DND-41 (cell line): ENCODE data around the gene GLTPD2.

Experiments used
- ATAC-seq: fragments of 200-7000 bp; cut with Tn5 transposase; 3 replicates; pipeline ENCODE4 v1.9.1; 2021; ENCODE audit warnings: low read depth; ENCODE audit not compliant: insufficient read depth
- DNase-seq: peaks from one replicate; pipeline ENCODE4 v3.0.0-alpha.2; 2020
- H2AFZ ChIP-seq: 2 replicates; pipeline ENCODE4 v1.6.0; 2012; ENCODE audit warnings: low read depth, low read length
- H3K27ac ChIP-seq: 2 replicates; pipeline ENCODE4 v1.5.1; 2012; ENCODE audit warnings: low read length, inconsistent platforms
- H3K27me3 ChIP-seq: fragments of 200-600 bp; sonication (generic); 2 replicates; pipeline ENCODE4 v1.6.0; 2012; ENCODE audit warnings: low read length, mild to moderate bottlenecking, inconsistent platforms; ENCODE audit not compliant: insufficient read depth, poor library complexity
- H3K36me3 ChIP-seq: 2 replicates; pipeline ENCODE4 v1.5.1; 2012; ENCODE audit warnings: low read length, inconsistent platforms; ENCODE audit not compliant: insufficient read depth
- H3K4me1 ChIP-seq: 2 replicates; pipeline ENCODE4 v1.5.1; 2012; ENCODE audit warnings: mild to moderate bottlenecking, low read length; ENCODE audit not compliant: insufficient read depth
- H3K4me2 ChIP-seq: 2 replicates; pipeline ENCODE4 v1.6.0; 2012; ENCODE audit warnings: mild to moderate bottlenecking, moderate library complexity, low read length, inconsistent platforms; ENCODE audit not compliant: insufficient read depth
- H3K4me3 ChIP-seq, 2 experiments: fragments of 200-600 bp in 1 of 2; shearing (Covaris generic) in 1 of 2; 2 replicates each; pipeline ENCODE4 v1.5.1; 2012 to 2016; ENCODE audit warnings: inconsistent platforms in 2 of 2, low read length in 2 of 2, mild to moderate bottlenecking in 2 of 2, low read depth in 1 of 2, moderate library complexity in 1 of 2
- H3K79me2 ChIP-seq: 2 replicates; pipeline ENCODE4 v1.6.0; 2012; ENCODE audit warnings: low read length, inconsistent platforms; ENCODE audit not compliant: insufficient read depth
- H3K9ac ChIP-seq: 2 replicates; pipeline ENCODE4 v1.6.0; 2012; ENCODE audit warnings: low read depth, mild to moderate bottlenecking, inconsistent platforms, low read length, moderate library complexity
- H3K9me3 ChIP-seq: 2 replicates; pipeline ENCODE4 v1.5.1; 2012; ENCODE audit warnings: low read length, moderate library complexity, mild to moderate bottlenecking, inconsistent platforms; ENCODE audit not compliant: insufficient read depth, severe bottlenecking
- H4K20me1 ChIP-seq: 2 replicates; pipeline ENCODE4 v1.6.0; 2012; ENCODE audit warnings: low read length; ENCODE audit not compliant: insufficient read depth
- EZH2 ChIP-seq: IDR thresholded peaks from 3 replicates; pipeline ENCODE4 v1.6.1; 2012; ENCODE audit warnings: borderline replicate concordance, low read depth, mild to moderate bottlenecking, moderate library complexity, low read length, inconsistent platforms; ENCODE audit not compliant: severe bottlenecking
- TF ChIP-seq, protein P1 (sequence below): IDR thresholded peaks from 2 replicates; pipeline ENCODE4 v1.5.1; 2012; ENCODE audit warnings: borderline replicate concordance, low read length, moderate library complexity, mild to moderate bottlenecking; ENCODE audit not compliant: poor library complexity, severe bottlenecking; ENCODE audit errors: extremely low read depth

GLTPD2 gene

DNA sequence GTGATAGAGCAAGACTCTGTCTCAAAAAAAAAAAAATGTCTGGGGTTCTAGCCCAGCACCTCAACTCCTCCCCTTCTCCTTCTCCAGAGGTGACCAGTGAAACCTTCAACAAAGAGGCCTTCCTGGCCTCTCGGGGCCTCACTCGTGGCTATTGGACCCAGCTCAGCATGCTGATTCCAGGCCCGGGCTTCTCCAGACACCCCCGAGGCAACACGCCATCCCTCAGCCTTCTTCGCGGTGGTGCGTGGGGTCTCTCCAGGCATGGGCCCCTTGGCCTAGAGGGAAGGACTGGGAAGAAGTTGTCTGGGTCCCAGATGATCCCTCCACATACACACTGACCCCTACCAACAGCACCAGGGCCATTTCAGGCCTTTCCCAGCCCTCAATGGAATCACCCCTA is 45.5 kb upstream of the GLTPD2 start:
- no peak for TF ChIP-seq EZH2
- TF ChIP-seq, protein P1, sequence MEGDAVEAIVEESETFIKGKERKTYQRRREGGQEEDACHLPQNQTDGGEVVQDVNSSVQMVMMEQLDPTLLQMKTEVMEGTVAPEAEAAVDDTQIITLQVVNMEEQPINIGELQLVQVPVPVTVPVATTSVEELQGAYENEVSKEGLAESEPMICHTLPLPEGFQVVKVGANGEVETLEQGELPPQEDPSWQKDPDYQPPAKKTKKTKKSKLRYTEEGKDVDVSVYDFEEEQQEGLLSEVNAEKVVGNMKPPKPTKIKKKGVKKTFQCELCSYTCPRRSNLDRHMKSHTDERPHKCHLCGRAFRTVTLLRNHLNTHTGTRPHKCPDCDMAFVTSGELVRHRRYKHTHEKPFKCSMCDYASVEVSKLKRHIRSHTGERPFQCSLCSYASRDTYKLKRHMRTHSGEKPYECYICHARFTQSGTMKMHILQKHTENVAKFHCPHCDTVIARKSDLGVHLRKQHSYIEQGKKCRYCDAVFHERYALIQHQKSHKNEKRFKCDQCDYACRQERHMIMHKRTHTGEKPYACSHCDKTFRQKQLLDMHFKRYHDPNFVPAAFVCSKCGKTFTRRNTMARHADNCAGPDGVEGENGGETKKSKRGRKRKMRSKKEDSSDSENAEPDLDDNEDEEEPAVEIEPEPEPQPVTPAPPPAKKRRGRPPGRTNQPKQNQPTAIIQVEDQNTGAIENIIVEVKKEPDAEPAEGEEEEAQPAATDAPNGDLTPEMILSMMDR: no peak
- Histone ChIP-seq H3K27ac (no peak overlapping the region), H3K36me3 (no peaks in the 10 kb centered on the region), H3K9me3 (no peaks in the 10 kb centered on the region), H4K20me1 (peaks cover 4% of the 10 kb centered on the region; the same call in 1 of the 2 replicates), H3K4me1 (peaks cover 7% of the 10 kb centered on the region), H3K9ac (no peak overlapping the region), H3K79me2 (no peaks in the 10 kb centered on the region), H2AFZ (no peak overlapping the region), H3K27me3 (peaks cover 43% of the 10 kb centered on the region), H3K4me2 (no peak overlapping the region), H3K4me3 (no peak overlapping the region)
- no peak for DNase-seq
- ATAC-seq: no peak

- Histone ChIP-seq H3K4me2 (no peak overlapping the region), H3K9ac (no peak overlapping the region), H3K4me1 (peaks cover 7% of the 10 kb centered on the region), H4K20me1 (no peaks in the 10 kb centered on the region), H3K27ac (no peak overlapping the region), H3K36me3 (no peaks in the 10 kb centered on the region), H3K27me3 (peaks cover 42% of the 10 kb centered on the region), H3K4me3 (no peak overlapping the region), H2AFZ (no peak overlapping the region), H3K9me3 (no peaks in the 10 kb centered on the region), H3K79me2 (no peaks in the 10 kb centered on the region)
- no peak for DNase-seq
- TF ChIP-seq EZH2: no peak
- TF ChIP-seq, protein P1: no peak
- no peak for ATAC-seq
Observed at GRCh38 chr17:4743898-4744297, 44.9 kb upstream of the GLTPD2 start.

DNA sequence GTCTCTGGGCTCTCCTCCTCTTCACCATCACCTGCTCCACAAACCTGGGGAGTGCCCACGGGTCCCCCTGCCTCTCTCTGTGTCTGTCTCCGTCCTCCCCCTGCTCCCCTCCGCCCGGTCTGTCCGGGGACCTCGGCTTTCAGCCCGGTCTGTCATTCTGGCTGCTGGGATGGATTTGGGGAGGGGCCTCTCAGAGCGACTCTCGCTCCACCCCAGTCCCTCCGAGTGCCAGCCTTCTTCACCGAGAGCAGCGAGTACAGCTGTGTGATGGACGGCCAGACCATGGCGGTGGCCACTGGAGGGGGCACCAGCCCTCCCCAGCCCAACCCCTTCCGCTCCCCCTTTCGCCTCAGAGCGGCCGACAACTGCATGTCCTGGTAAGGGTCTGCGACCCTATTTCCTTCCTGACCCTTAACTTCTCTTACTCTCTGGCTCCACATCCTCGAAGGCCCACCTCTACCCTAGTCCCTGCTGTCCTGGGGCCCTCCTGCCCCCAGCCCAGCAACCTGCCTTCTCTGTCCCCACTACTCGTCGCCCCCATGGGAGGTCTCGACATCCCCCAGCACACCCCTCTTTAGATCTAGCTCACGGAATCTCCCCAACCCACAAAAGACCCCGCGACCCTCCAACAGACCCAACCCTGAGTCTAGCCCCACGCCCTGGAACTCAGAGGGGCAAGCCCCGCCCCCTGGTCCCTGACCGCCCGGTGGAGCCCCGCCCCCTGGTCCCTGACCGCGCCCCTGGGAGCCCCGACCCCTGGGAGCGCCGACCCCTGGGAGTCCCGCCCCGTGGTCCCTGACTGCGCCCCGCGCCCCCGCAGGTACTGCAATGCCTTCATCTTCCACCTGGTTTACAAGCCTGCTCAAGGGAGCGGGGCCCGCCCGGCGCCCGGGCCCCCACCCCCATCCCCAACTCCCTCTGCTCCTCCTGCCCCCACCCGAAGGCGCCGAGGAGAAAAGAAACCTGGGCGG is 43.5 kb upstream of the GLTPD2 start:
- Histone ChIP-seq H3K27me3 (peaks cover 31% of the 10 kb centered on the region), H4K20me1 (no peaks in the 10 kb centered on the region), H3K27ac (no peak overlapping the region), H3K4me2 (no peak overlapping the region), H2AFZ (no peak overlapping the region), H3K79me2 (no peaks in the 10 kb centered on the region), H3K9me3 (no peaks in the 10 kb centered on the region), H3K4me1 (no peaks in the 10 kb centered on the region), H3K4me3 (no peak overlapping the region), H3K36me3 (no peaks in the 10 kb centered on the region), H3K9ac (no peak overlapping the region)
- TF ChIP-seq, protein P1: no peak
- TF ChIP-seq EZH2: no peak
- ATAC-seq: no peak
- DNase-seq: no peak
